Measurements from ENCODE around the gene FHIT. TPM values are rescaled to one million over a fixed set of nuclear protein-coding genes. Genes with fewer than 3 reads are reported as not detected.

The FHIT gene
- total RNA-seq, 4 donors from 2014 or later = 5.0 to 15.3 (median 8.3) TPM

DNA sequence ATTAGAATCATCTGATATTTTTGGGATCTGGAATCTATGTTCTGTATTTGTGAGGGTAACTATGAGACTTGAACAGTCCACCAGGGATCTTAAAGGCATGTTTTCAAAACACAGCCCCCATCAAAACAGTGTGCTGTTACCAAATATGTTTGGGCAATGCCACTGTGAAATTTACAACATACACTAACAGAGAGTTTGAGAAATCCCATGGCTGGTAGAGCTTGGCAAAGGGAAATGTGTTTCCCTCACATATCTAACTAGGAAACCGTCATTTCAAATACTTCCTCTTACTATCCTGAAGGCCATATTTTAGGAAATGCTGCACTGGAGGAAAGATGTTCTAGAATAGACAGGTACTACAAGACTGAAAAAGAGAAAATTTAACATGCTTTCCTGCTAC, 607.4 kb downstream of the FHIT start:
- 79 to 87% methylated on average over 1 of the region's 1 CpG for WGBS, 2 donors
- intact Hi-C loops (cut with DNase I; ENCODE audit: low total_unique reads) = no loop called here
- no peak for DNase-seq (ENCODE audit: low spot score in 2 of 2)
- no peak overlapping the region for H3K4me3 ChIP-seq (ENCODE audit: low read depth, poor library complexity, severe bottlenecking)
- TF ChIP-seq, protein P1, sequence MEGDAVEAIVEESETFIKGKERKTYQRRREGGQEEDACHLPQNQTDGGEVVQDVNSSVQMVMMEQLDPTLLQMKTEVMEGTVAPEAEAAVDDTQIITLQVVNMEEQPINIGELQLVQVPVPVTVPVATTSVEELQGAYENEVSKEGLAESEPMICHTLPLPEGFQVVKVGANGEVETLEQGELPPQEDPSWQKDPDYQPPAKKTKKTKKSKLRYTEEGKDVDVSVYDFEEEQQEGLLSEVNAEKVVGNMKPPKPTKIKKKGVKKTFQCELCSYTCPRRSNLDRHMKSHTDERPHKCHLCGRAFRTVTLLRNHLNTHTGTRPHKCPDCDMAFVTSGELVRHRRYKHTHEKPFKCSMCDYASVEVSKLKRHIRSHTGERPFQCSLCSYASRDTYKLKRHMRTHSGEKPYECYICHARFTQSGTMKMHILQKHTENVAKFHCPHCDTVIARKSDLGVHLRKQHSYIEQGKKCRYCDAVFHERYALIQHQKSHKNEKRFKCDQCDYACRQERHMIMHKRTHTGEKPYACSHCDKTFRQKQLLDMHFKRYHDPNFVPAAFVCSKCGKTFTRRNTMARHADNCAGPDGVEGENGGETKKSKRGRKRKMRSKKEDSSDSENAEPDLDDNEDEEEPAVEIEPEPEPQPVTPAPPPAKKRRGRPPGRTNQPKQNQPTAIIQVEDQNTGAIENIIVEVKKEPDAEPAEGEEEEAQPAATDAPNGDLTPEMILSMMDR (IDR thresholded peaks at IDR 0.05) = no peak

DNA sequence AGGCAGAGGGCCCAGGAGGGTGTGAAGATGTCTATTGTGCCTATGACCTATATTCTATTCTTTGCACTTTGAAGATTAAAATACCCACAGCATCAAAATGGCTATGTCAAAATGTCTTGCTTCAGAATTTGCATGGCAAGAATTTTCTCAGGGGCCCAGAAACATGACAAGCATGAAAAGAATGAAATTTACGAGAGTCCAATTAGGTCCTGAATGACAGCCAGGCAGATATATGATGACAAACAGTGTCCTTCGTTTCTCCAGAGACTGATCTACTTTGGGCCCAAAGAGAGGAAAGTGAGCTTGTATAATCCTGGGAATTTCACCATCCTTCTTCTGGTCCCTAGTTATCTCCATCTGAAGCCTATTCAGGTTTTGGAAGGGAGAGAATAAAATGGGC, 609.9 kb downstream of the FHIT start:
- 68 to 72% methylated on average over 2 of the region's 2 CpGs for WGBS, 2 donors
- H3K4me3 ChIP-seq (ENCODE audit: low read depth, poor library complexity, severe bottlenecking) = no peak overlapping the region
- DNase-seq (ENCODE audit: low spot score in 2 of 2) = no peak
- TF ChIP-seq POLR2A (IDR thresholded peaks at IDR 0.05) = no peak
- TF ChIP-seq, protein P1 (IDR thresholded peaks at IDR 0.05) = no peak
- intact Hi-C loops (cut with DNase I; ENCODE audit: low total_unique reads) = no loop called here

DNA sequence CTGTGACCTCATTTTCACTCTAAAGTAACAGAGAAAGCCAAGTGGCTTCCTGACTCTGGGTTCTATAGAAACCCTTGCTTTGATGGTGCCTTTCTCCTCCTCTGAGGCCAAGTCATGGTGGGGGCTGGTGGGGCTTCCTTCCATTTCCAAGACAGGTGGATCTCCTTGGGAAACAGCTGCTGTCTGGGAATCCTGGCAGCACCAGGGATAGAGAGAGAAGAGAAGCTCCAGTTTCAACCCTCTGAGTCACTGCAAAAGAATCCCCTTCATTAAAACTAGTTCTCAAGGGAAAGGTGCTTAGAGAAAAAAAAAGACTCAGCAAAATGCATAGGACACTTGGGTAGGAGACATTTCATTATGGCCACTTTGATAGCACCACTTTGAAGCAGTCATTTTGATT, 614.4 kb downstream of the FHIT start:
- H3K4me3 ChIP-seq (ENCODE audit: low read depth, poor library complexity, severe bottlenecking) = no peak overlapping the region
- intact Hi-C loops (cut with DNase I; ENCODE audit: low total_unique reads) = no loop called here
- TF ChIP-seq, protein P1 (IDR thresholded peaks at IDR 0.05) = no peak
- no peak for TF ChIP-seq POLR2A (IDR thresholded peaks at IDR 0.05)
- no peak for DNase-seq (ENCODE audit: low spot score in 2 of 2)

DNA sequence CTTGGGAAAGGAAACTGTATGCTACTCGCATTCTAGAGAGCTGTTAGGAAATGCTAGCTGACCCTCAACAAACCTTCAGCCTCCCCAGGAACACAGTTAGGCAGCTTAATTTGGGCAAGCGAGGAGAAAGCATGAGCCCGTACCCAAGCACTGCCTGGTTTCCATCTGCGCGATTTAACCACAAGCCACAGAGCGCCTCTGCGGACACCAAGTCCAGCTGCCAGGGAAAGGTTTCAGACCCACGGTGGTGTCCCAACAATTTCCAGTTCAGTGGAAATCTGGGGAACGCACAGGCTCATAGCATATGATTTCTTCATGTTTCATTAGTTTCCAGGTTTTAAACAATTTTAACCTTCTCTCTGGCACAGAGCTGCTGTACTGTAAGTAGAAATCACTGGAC, 617.6 kb downstream of the FHIT start:
- intact Hi-C loops (cut with DNase I; ENCODE audit: low total_unique reads) = no loop called here
- 75 to 85% methylated on average over 9 of the region's 9 CpGs for WGBS, 2 donors
- DNase-seq (ENCODE audit: low spot score in 2 of 2) = no peak
- no peak overlapping the region for H3K4me3 ChIP-seq (ENCODE audit: low read depth, poor library complexity, severe bottlenecking)
- TF ChIP-seq POLR2A (IDR thresholded peaks at IDR 0.05) = no peak
- TF ChIP-seq, protein P1 (IDR thresholded peaks at IDR 0.05) = no peak

DNA sequence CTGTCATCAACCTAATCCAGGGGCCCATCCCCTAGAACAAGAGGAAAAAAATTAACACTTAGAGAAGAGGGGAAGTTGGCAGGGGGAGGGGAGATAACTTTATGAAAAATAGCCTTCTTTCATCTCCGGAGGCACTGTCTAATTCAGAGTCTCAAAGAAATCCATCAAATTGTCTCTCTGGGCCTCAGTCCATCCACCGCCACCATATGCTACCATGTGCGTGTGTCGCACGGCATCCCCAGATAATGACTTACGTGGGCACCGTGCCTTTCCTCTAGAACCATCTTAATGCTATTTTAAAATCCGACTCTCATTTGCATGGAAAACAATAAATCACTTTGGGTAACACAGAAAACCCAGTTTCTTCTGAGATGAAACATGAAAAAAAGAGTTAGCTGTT, 619.7 kb downstream of the FHIT start:
- no peak overlapping the region for H3K4me3 ChIP-seq (ENCODE audit: low read depth, poor library complexity, severe bottlenecking)
- intact Hi-C loops (cut with DNase I; ENCODE audit: low total_unique reads) = no loop called here
- no peak for TF ChIP-seq POLR2A (IDR thresholded peaks at IDR 0.05)
- TF ChIP-seq, protein P1 (IDR thresholded peaks at IDR 0.05) = no peak
- 85 to 86% methylated on average over 8 of the region's 8 CpGs for WGBS, 2 donors
- no peak for DNase-seq (ENCODE audit: low spot score in 2 of 2)

DNA sequence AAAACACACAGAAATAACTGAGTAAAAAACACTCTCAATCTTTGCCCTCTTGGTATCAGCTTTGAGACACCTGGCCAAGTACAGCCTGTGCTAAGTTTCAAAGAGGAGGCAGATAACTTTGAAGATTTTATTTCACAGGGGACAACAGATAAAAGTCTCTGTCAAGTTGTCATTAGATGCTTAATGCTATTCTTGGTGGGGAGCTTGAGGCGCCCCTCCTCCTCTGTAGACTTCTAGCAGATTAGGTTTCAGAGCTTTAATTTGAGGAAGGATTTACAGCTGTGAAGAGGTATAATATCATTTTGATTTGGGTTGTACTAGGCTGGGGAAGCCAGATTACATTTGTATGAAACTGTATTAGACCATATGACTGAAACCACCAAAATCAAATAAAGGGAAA, 620.3 kb downstream of the FHIT start:
- 83 to 100% methylated on average over 1 of the region's 1 CpG for WGBS, 2 donors
- TF ChIP-seq POLR2A (IDR thresholded peaks at IDR 0.05) = no peak
- TF ChIP-seq, protein P1 (IDR thresholded peaks at IDR 0.05) = no peak
- no peak overlapping the region for H3K4me3 ChIP-seq (ENCODE audit: low read depth, poor library complexity, severe bottlenecking)
- no peak for DNase-seq (ENCODE audit: low spot score in 2 of 2)
- intact Hi-C loops (cut with DNase I; ENCODE audit: low total_unique reads) = no loop called here
